B cell (primary cell): ENCODE data around the gene ANKRD28. TPM values are rescaled to one million over a fixed set of nuclear protein-coding genes. Genes with fewer than 3 reads are reported as not detected.

Experiments used
- ATAC-seq: fragments of 200-7000 bp; cut with Tn5 transposase; one replicate; pipeline ENCODE4 v1.10.0; 2021; ENCODE audit warnings: low read depth, mild to moderate bottlenecking, moderate number of reproducible peaks, moderate library complexity
- CTCF ChIA-PET: fragments of 350-600 bp; sonication (Branson Sonifier 250); formaldehyde crosslinking; loops from one replicate; lab custom pipeline; 2021; ENCODE audit warnings: antibody characterized with exemption, inconsistent platforms; lab: Charles Lee
- POLR2A ChIA-PET: fragments of 350-600 bp; sonication (Branson Sonifier 250); formaldehyde crosslinking; loops from one replicate; lab custom pipeline; 2021; ENCODE audit warnings: antibody characterized with exemption; lab: Charles Lee
- DNase-seq: peaks from one replicate; pipeline ENCODE4 v3.0.0; 2013
- H2AFZ ChIP-seq: 2 replicates; pipeline ENCODE4 v1.6.1; 2012; ENCODE audit warnings: mild to moderate bottlenecking, low read depth, low read length; ENCODE audit not compliant: insufficient read depth, poor library complexity, severe bottlenecking
- H3K27ac ChIP-seq, 2 donors: 1 replicate in 1 of 2; 2 replicates in 1 of 2; pipeline ENCODE4 v1.5.1; 2012 to 2013; ENCODE audit warnings: low read length in 2 of 2, mild to moderate bottlenecking in 2 of 2, moderate library complexity in 1 of 2
- H3K27me3 ChIP-seq, 4 experiments: fragments of 200-600 bp in 1 of 4; sonication (generic) in 1 of 4; replicated peaks in 1 of 4; 1 replicate in 2 of 4; 2 replicates in 2 of 4; pipeline versions ENCODE4 v1.6.1 to v1.7.0; 2013 to 2016; ENCODE audit warnings: low read length in 3 of 4, mild to moderate bottlenecking in 2 of 4, mixed read lengths in 1 of 4, moderate library complexity in 1 of 4; ENCODE audit not compliant: insufficient read depth in 4 of 4, control insufficient read depth in 3 of 4; ENCODE audit errors: control extremely low read depth in 1 of 4
- H3K36me3 ChIP-seq, 2 experiments: replicated peaks in 1 of 2; 1 replicate in 1 of 2; 2 replicates in 1 of 2; pipeline versions ENCODE4 v1.6.1 to v1.7.1; 2013; ENCODE audit warnings: low read length in 1 of 2; ENCODE audit not compliant: insufficient read depth in 2 of 2, control insufficient read depth in 1 of 2; ENCODE audit errors: control extremely low read depth in 1 of 2, extremely low read depth in 1 of 2
- H3K4me1 ChIP-seq, 2 donors: fragments of 200-600 bp in 1 of 2; sonication (generic) in 1 of 2; 1 replicate in 1 of 2; 2 replicates in 1 of 2; pipeline versions ENCODE4 v1.5.1 to v1.6.1; 2013 to 2017; ENCODE audit warnings: low read length in 2 of 2; ENCODE audit not compliant: control insufficient read depth in 2 of 2, insufficient read depth in 2 of 2
- H3K4me2 ChIP-seq: replicated peaks from 2 replicates; pipeline ENCODE3; 2012; ENCODE audit warnings: mild to moderate bottlenecking, low read depth, low read length; ENCODE audit not compliant: poor library complexity, severe bottlenecking
- H3K4me3 ChIP-seq, 5 experiments: fragments of 200-600 bp in 1 of 5; sonication (generic) in 1 of 5; 1 replicate in 3 of 5; 2 replicates in 2 of 5; pipeline versions ENCODE4 v1.5.1 to v1.7.0; 2011 to 2016; ENCODE audit warnings: low read length in 4 of 5, mild to moderate bottlenecking in 4 of 5, low read depth in 2 of 5, control low read depth in 1 of 5, moderate library complexity in 1 of 5; ENCODE audit not compliant: insufficient read depth in 1 of 5; ENCODE audit errors: control extremely low read depth in 1 of 5, extremely low read depth in 1 of 5
- H3K79me2 ChIP-seq: fragments of 200-600 bp; sonication (generic); one replicate; pipeline ENCODE4 v1.6.0; 2016; ENCODE audit warnings: low read length; ENCODE audit not compliant: control insufficient read depth, insufficient read depth
- H3K9ac ChIP-seq: fragments of 200-600 bp; sonication (generic); 2 replicates; pipeline ENCODE4 v1.6.1; 2017; ENCODE audit warnings: mild to moderate bottlenecking, low read length, moderate library complexity
- H3K9me3 ChIP-seq, 3 donors: one replicate each; pipeline versions ENCODE4 v1.6.1 to v1.7.1; 2013; ENCODE audit warnings: low read length in 2 of 3; ENCODE audit not compliant: control insufficient read depth in 2 of 3, insufficient read depth in 1 of 3; ENCODE audit errors: control extremely low read depth in 1 of 3
- H4K20me1 ChIP-seq: 2 replicates; pipeline ENCODE4 v1.6.0; 2012; ENCODE audit warnings: mild to moderate bottlenecking, low read length; ENCODE audit not compliant: insufficient read depth, control insufficient read depth, poor library complexity, severe bottlenecking
- H3K27ac Mint-ChIP-seq: one replicate; pipeline ENCODE4 v1.8.0; 2021; ENCODE audit warnings: mixed read lengths
- H3K27me3 Mint-ChIP-seq: one replicate; pipeline ENCODE4 v1.8.0; 2021; ENCODE audit warnings: mixed read lengths
- H3K4me1 Mint-ChIP-seq: one replicate; pipeline ENCODE4 v1.8.0; 2021; ENCODE audit warnings: mixed read lengths
- H3K4me3 Mint-ChIP-seq: one replicate; pipeline ENCODE4 v1.8.0; 2021; ENCODE audit warnings: mixed read lengths
- H3K9me3 Mint-ChIP-seq: one replicate; pipeline ENCODE4 v1.8.0; 2022; ENCODE audit warnings: mixed read lengths; ENCODE audit not compliant: insufficient read depth
- EZH2 ChIP-seq: IDR thresholded peaks from 2 replicates; pipeline ENCODE4 v1.6.1; 2012; ENCODE audit warnings: borderline replicate concordance, low read depth, mild to moderate bottlenecking, moderate library complexity, low read length; ENCODE audit not compliant: insufficient read depth, poor library complexity, severe bottlenecking
- WGBS: methylation state at CpG from one replicate; pipeline ENCODE4 v1.1.5; 2013; ENCODE audit warnings: missing lambda C conversion rate; ENCODE audit not compliant: insufficient coverage; 5-methylcytosine and 5-hydroxymethylcytosine counted together
- intact Hi-C: fragments of 100-400 bp; cut with micrococcal nuclease; formaldehyde crosslinking; loops from one replicate; pipeline ENCODE4 v1.10.0; 2022
- polyA plus RNA-seq: library from polyadenylated mRNA; depleted of rRNA; stranded (reverse); fragments of >200 nt; gene quantifications from 2 replicates; pipeline ENCODE4 v1.2.3, GENCODE V29; 2012
- total RNA-seq, 2 donors: library from RNA; stranded (reverse); fragments of 120-200 nt in 1 of 2; gene quantifications; 1 replicate in 1 of 2; 2 replicates in 1 of 2; pipeline versions ENCODE4 v1.2.3 to v1.2.4, GENCODE V29; 2013 to 2022
- TF ChIP-seq, protein P1 (sequence below): fragments of 200-600 bp; IDR thresholded peaks from one replicate; pipeline ENCODE4 v1.8.0; 2022; ENCODE audit warnings: antibody characterized with exemption, mild to moderate bottlenecking

ANKRD28 gene
- total and polyA plus RNA-seq, 2 donors (not counting 1 experiment from before 2014, with no cell fraction given), result 20.7 to 37.4 TPM

DNA sequence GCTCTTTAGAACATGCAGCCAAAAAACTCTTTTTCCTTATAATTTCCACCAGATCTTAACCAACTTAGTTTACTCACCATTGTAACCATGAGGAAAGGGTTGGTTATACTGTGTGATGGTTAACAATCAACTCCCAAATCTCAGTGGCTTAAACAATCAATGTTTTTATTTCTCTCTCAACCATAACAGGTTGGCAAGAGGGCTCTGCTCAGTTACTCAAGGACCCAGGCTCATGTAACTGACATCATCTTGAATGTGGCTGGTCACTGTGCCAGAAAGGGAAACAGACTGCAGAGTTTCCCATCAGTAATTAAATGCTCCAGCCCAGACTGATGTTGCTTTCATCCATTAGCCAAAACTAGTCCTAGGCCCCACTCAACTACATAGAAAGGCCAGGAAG is 69.0 kb downstream of the ANKRD28 start:
- Mint-ChIP-seq H3K27ac (no peak overlapping the region), H3K9me3 (no peaks in the 10 kb centered on the region), H3K4me1 (no peaks in the 10 kb centered on the region), H3K27me3 (no peaks in the 10 kb centered on the region), H3K4me3 (no peak overlapping the region)
- no peaks in the 10 kb centered on the region for H4K20me1 ChIP-seq
- H3K79me2 ChIP-seq, result no peaks in the 10 kb centered on the region
- H3K4me3 ChIP-seq, result no peak overlapping the region
- no peak overlapping the region for H3K27ac ChIP-seq
- TF ChIP-seq EZH2, result no peak
- TF ChIP-seq, protein P1, sequence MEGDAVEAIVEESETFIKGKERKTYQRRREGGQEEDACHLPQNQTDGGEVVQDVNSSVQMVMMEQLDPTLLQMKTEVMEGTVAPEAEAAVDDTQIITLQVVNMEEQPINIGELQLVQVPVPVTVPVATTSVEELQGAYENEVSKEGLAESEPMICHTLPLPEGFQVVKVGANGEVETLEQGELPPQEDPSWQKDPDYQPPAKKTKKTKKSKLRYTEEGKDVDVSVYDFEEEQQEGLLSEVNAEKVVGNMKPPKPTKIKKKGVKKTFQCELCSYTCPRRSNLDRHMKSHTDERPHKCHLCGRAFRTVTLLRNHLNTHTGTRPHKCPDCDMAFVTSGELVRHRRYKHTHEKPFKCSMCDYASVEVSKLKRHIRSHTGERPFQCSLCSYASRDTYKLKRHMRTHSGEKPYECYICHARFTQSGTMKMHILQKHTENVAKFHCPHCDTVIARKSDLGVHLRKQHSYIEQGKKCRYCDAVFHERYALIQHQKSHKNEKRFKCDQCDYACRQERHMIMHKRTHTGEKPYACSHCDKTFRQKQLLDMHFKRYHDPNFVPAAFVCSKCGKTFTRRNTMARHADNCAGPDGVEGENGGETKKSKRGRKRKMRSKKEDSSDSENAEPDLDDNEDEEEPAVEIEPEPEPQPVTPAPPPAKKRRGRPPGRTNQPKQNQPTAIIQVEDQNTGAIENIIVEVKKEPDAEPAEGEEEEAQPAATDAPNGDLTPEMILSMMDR, result no peak
- no peak overlapping the region for H3K4me2 ChIP-seq
- H2AFZ ChIP-seq, result no peak overlapping the region
- H3K4me1 ChIP-seq, result no peaks in the 10 kb centered on the region
- intact Hi-C loops, result no loop called here
- no peak for DNase-seq
- POLR2A ChIA-PET, result no interaction called here
- no peaks in the 10 kb centered on the region for H3K9me3 ChIP-seq
- CTCF ChIA-PET, result no interaction called here
- no peaks in the 10 kb centered on the region for H3K27me3 ChIP-seq
- H3K36me3 ChIP-seq, result peaks cover 0 to 14% of the 10 kb centered on the region in 2 experiments
- no peak overlapping the region for H3K9ac ChIP-seq
- ATAC-seq, result no peak

DNA sequence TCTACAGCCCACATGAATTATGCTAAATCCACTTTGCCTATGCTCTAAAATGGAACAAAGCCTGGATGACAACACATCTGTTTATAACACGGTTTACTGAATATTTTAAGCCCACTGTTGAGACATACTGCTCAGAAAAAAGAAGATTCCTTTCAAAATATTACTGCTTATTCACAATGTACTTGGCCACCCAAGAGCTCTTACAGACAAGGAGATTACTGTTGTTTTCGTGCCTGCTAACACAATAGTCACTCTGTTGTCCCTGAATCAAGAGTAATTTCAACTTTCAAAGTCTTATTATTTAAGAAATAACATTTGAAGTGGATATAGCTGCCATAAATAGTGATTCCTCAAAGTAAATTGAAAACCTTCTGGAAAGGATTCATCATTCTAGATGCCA is 70.9 kb downstream of the ANKRD28 start:
- no peak for TF ChIP-seq EZH2
- TF ChIP-seq, protein P1, result no peak
- no peak overlapping the region for H3K27ac ChIP-seq
- H2AFZ ChIP-seq, result no peak overlapping the region
- H3K27me3 ChIP-seq, result no peaks in the 10 kb centered on the region
- ATAC-seq (no peak), DNase-seq (no peak)
- Mint-ChIP-seq H3K9me3 (no peaks in the 10 kb centered on the region), H3K4me1 (no peaks in the 10 kb centered on the region), H3K27me3 (no peaks in the 10 kb centered on the region), H3K27ac (no peak overlapping the region), H3K4me3 (no peak overlapping the region)
- ChIA-PET POLR2A (no interaction called here), CTCF (no interaction called here)
- intact Hi-C loops, result no loop called here
- no peaks in the 10 kb centered on the region for H3K9me3 ChIP-seq
- H3K4me3 ChIP-seq, result no peak overlapping the region
- peaks cover 0 to 27% of the 10 kb centered on the region in 2 experiments for H3K36me3 ChIP-seq
- no peaks in the 10 kb centered on the region for H3K79me2 ChIP-seq
- no peak overlapping the region for H3K4me2 ChIP-seq
- no peaks in the 10 kb centered on the region for H3K4me1 ChIP-seq
- 80% methylated on average over 1 of the region's 2 CpGs for WGBS
- no peaks in the 10 kb centered on the region for H4K20me1 ChIP-seq
- no peak overlapping the region for H3K9ac ChIP-seq
